Fibroblast of lung (primary cell): ENCODE measurements around the gene TMEM269. TPM values are rescaled to one million over a fixed set of nuclear protein-coding genes. Genes with fewer than 3 reads are reported as not detected.

Experiments
- DNase-seq, 2 donors: peaks; one replicate each; pipeline versions ENCODE4 v3.0.0 to v3.0.0-alpha.2; 2010; ENCODE audit warnings: low read depth in 2 of 2
- H2AFZ ChIP-seq: 2 replicates; pipeline ENCODE4 v1.5.1; 2012; ENCODE audit warnings: low read length, control low read depth, inconsistent platforms
- H3K27ac ChIP-seq: 2 replicates; pipeline ENCODE4 v1.5.1; 2011; ENCODE audit warnings: low read length, control low read depth; ENCODE audit not compliant: insufficient read depth
- H3K27me3 ChIP-seq: 2 replicates; pipeline ENCODE4 v1.5.1; 2011; ENCODE audit warnings: mild to moderate bottlenecking, low read length; ENCODE audit not compliant: control insufficient read depth, insufficient read depth
- H3K36me3 ChIP-seq: 2 replicates; pipeline ENCODE4 v1.5.1; 2011; ENCODE audit warnings: low read length; ENCODE audit not compliant: control insufficient read depth, insufficient read depth
- H3K4me1 ChIP-seq: 2 replicates; pipeline ENCODE4 v1.5.1; 2011; ENCODE audit warnings: low read length; ENCODE audit not compliant: control insufficient read depth, insufficient read depth; ENCODE audit errors: extremely low read depth
- H3K4me2 ChIP-seq: 2 replicates; pipeline ENCODE4 v1.5.1; 2011; ENCODE audit warnings: low read length, control low read depth; ENCODE audit not compliant: insufficient read depth; ENCODE audit errors: extremely low read depth
- H3K4me3 ChIP-seq, 4 experiments: fragments of 200-600 bp in 1 of 4; sonication (generic) in 1 of 4; replicated peaks in 1 of 4; 2 replicates each; pipeline ENCODE4 v1.5.1; 2011 to 2016; ENCODE audit warnings: low read length in 4 of 4, low read depth in 3 of 4, mild to moderate bottlenecking in 3 of 4, control low read depth in 2 of 4, inconsistent platforms in 1 of 4, mixed read lengths in 1 of 4; ENCODE audit not compliant: insufficient read depth in 1 of 4; ENCODE audit errors: control extremely low read depth in 1 of 4
- H3K79me2 ChIP-seq: 2 replicates; pipeline ENCODE4 v1.5.1; 2012; ENCODE audit warnings: mild to moderate bottlenecking, low read length, inconsistent platforms; ENCODE audit not compliant: control insufficient read depth, insufficient read depth
- H3K9ac ChIP-seq: 2 replicates; pipeline ENCODE4 v1.5.1; 2011; ENCODE audit warnings: mild to moderate bottlenecking, low read length, control low read depth; ENCODE audit not compliant: insufficient read depth
- H3K9me3 ChIP-seq: 2 replicates; pipeline ENCODE4 v1.5.1; 2012; ENCODE audit warnings: low read depth, low read length; ENCODE audit not compliant: control insufficient read depth, insufficient read depth
- H4K20me1 ChIP-seq: 2 replicates; pipeline ENCODE4 v1.5.1; 2011; ENCODE audit warnings: low read length; ENCODE audit not compliant: control insufficient read depth, insufficient read depth; ENCODE audit errors: extremely low read depth
- EZH2 ChIP-seq: IDR thresholded peaks from 2 replicates; pipeline ENCODE4 v1.5.1; 2012; ENCODE audit warnings: low read length, control low read depth, mild to moderate bottlenecking; ENCODE audit errors: missing control alignments
- polyA plus RNA-seq, 2 donors: library from polyadenylated mRNA; depleted of rRNA in 1 of 2; stranded (reverse) in 1 of 2; unstranded in 1 of 2; fragments of >200 nt; gene quantifications; 2 replicates each; pipeline ENCODE4 v1.2.1, GENCODE V29; 2011 to 2012; ENCODE audit warnings: missing spikeins in 1 of 2
- total RNA-seq: library from RNA; depleted of rRNA; stranded (reverse); fragments of >200 nt; gene quantifications from 2 replicates; pipeline ENCODE4 v1.2.1, GENCODE V29; 2014
- TF ChIP-seq, protein P1 (sequence below), 2 donors: IDR thresholded peaks in 1 of 2; conservative IDR thresholded peaks in 1 of 2; 1 replicate in 1 of 2; 2 replicates in 1 of 2; pipeline ENCODE4 v1.5.1; 2011 to 2012; ENCODE audit warnings: low read length in 2 of 2, control low read depth in 1 of 2, inconsistent platforms in 1 of 2, low read depth in 1 of 2, mild to moderate bottlenecking in 1 of 2

Gene TMEM269
- total and polyA plus RNA-seq, 2 donors (not counting 1 experiment from before 2014, with no cell fraction given) = 0.10 to 0.17 TPM

DNA sequence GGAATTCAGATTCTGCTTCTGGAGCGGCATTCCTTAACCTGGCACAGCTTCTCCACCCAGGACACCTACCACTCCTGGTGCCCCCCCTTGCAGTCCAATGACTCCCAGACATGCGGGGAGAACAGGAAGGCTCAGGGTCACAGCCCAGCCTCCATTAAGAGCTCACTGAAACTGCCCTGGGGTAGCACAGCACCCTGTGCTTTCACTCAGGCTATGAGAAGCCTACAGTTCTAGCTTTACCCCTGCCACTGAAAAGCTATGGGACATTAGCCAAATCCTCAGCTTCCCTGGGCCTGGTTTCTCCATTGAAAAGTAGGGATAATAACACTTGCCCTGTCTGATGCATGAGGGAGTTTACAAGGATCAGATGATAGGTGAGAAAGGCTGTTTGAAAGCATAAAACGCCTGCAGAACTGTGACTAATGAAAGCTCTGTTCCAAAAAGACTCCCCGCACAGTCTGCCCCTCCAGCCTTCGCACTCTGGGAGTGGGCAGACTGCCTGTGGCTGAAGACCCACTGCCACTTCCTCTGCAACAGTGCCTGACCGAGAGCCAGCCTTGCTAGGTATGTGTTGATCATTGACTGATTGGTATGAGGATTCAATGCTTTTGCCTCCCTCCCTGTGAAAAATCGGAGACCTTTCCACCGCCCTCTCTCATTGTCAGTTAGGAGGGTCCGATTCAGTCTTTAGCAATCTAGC is 42.0 kb upstream of the TMEM269 start:
- Histone ChIP-seq H3K36me3 (peaks cover 13% of the 10 kb centered on the region), H2AFZ (no peak overlapping the region), H3K4me3 (no peak overlapping the region), H3K27ac (no peak overlapping the region), H3K4me1 (no peaks in the 10 kb centered on the region), H3K9me3 (no peaks in the 10 kb centered on the region), H3K27me3 (no peaks in the 10 kb centered on the region), H3K4me2 (no peak overlapping the region), H3K9ac (no peak overlapping the region), H3K79me2 (no peaks in the 10 kb centered on the region), H4K20me1 (peaks cover under 1% of the 10 kb centered on the region)
- TF ChIP-seq, protein P1, sequence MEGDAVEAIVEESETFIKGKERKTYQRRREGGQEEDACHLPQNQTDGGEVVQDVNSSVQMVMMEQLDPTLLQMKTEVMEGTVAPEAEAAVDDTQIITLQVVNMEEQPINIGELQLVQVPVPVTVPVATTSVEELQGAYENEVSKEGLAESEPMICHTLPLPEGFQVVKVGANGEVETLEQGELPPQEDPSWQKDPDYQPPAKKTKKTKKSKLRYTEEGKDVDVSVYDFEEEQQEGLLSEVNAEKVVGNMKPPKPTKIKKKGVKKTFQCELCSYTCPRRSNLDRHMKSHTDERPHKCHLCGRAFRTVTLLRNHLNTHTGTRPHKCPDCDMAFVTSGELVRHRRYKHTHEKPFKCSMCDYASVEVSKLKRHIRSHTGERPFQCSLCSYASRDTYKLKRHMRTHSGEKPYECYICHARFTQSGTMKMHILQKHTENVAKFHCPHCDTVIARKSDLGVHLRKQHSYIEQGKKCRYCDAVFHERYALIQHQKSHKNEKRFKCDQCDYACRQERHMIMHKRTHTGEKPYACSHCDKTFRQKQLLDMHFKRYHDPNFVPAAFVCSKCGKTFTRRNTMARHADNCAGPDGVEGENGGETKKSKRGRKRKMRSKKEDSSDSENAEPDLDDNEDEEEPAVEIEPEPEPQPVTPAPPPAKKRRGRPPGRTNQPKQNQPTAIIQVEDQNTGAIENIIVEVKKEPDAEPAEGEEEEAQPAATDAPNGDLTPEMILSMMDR (conservative IDR thresholded peaks at IDR 0.05 in 1 of 2, IDR thresholded peaks at IDR 0.05 in 1 of 2; ENCODE audit: low read depth in 1 of 2, low read length in 2 of 2) = no peak
- TF ChIP-seq EZH2 = no peak
- DNase-seq = no peak

DNA sequence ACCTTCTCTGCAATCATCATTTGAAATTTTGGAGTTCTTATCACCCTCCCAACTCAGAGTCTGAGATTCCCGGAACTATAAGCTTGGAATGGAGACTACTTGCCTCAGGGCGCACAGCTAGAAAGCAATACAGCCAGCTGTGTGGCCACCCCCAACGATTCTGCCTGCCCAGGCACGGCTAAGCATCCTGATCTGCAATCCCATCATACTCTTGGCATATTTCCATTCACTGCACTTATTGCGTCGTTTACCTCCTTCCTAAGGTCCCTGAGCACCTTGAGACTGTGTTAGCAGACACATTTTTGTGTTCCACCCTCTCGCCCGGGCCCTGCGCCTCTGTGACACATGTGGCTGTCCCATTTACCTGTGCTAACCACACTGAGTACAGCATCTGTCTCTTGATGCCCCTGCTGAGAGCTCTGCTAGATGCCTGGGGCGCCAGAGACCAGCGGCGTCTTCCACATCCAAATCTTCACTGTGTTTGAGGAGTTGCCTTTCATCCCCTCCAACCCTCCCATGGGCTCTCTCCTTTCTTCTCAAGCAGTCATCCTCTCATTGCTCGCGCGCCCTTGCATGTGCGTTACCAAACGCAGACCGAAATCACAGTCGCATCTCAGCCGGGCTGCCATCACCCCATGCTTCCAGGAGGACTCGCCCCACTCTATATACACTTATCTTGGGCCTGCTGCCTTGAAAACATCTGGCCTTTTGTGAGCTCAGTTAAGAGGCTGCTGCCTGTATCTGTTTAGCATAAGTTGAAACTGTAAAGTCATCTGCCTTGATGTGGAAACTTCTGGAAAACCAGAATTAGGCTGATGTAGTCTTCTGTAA is 41.3 kb upstream of the TMEM269 start:
- Histone ChIP-seq H3K79me2 (no peaks in the 10 kb centered on the region), H3K4me3 (no peak overlapping the region), H4K20me1 (peaks cover 2% of the 10 kb centered on the region), H3K36me3 (peaks cover 20% of the 10 kb centered on the region), H3K27ac (no peak overlapping the region), H3K9ac (no peak overlapping the region), H3K4me2 (no peak overlapping the region), H3K27me3 (no peaks in the 10 kb centered on the region), H3K9me3 (no peaks in the 10 kb centered on the region), H2AFZ (no peak overlapping the region), H3K4me1 (no peaks in the 10 kb centered on the region)
- TF ChIP-seq, protein P1 (conservative IDR thresholded peaks at IDR 0.05 in 1 of 2, IDR thresholded peaks at IDR 0.05 in 1 of 2; ENCODE audit: low read depth in 1 of 2, low read length in 2 of 2) = no peak
- no peak for TF ChIP-seq EZH2
- DNase-seq = no peak

DNA sequence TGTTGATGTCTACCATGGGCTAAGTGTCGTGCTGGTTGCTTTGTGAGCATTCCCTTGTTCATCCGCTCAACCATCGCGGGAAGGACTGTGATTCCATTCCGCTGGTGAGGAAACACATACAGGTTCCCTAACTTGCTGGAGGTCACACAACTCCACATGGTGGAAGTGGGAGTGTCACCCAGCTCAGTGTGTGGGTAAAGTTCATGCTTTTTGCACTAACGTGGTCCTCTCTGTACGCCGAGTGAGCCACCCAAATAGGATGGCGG is 40.7 kb upstream of the TMEM269 start:
- Histone ChIP-seq H3K9ac (no peak overlapping the region), H3K27ac (no peak overlapping the region), H3K4me3 (no peak overlapping the region), H2AFZ (no peak overlapping the region), H3K4me1 (no peaks in the 10 kb centered on the region), H3K4me2 (no peak overlapping the region), H3K27me3 (no peaks in the 10 kb centered on the region), H3K9me3 (no peaks in the 10 kb centered on the region), H3K79me2 (no peaks in the 10 kb centered on the region), H3K36me3 (peaks cover 22% of the 10 kb centered on the region), H4K20me1 (peaks cover 2% of the 10 kb centered on the region)
- TF ChIP-seq, protein P1 (conservative IDR thresholded peaks at IDR 0.05 in 1 of 2, IDR thresholded peaks at IDR 0.05 in 1 of 2; ENCODE audit: low read depth in 1 of 2, low read length in 2 of 2) = no peak
- TF ChIP-seq EZH2 = no peak
- DNase-seq = no peak
